CD8-positive, alpha-beta memory T cell (primary cell): Measurements from ENCODE around the gene GOLGA1. TPM values are rescaled to one million over a fixed set of nuclear protein-coding genes. Genes with fewer than 3 reads are reported as not detected.
A peak's percentile ranks its signal among the peaks of the same experiment; 100 is the strongest.

ENCODE experiments used
- CTCF ChIA-PET: fragments of 350-600 bp; sonication (Branson Sonifier 250); formaldehyde crosslinking; loops from one replicate; lab custom pipeline; 2021; ENCODE audit warnings: antibody characterized with exemption; lab: Charles Lee
- POLR2A ChIA-PET: fragments of 350-600 bp; sonication (Branson Sonifier 250); formaldehyde crosslinking; loops from one replicate; lab custom pipeline; 2021; ENCODE audit warnings: antibody characterized with exemption; lab: Charles Lee
- DNase-seq, 5 donors: peaks; one replicate each; pipeline versions ENCODE4 v3.0.0 to v3.0.0-alpha.2; 2020 to 2022; ENCODE audit warnings: mixed read lengths in 1 of 5
- H3K27ac ChIP-seq: one replicate; pipeline ENCODE4 v1.7.0; 2013; ENCODE audit warnings: low read depth, mild to moderate bottlenecking, low read length, moderate library complexity
- H3K27me3 ChIP-seq: 2 replicates; pipeline ENCODE4 v1.7.0; 2013; ENCODE audit warnings: low read length, mild to moderate bottlenecking; ENCODE audit not compliant: insufficient read depth, poor library complexity, severe bottlenecking
- H3K36me3 ChIP-seq: 2 replicates; pipeline ENCODE4 v1.7.0; 2013; ENCODE audit warnings: mild to moderate bottlenecking, low read length, moderate library complexity; ENCODE audit not compliant: insufficient read depth
- H3K4me1 ChIP-seq: 2 replicates; pipeline ENCODE4 v1.7.0; 2013; ENCODE audit warnings: mild to moderate bottlenecking, low read length, moderate library complexity; ENCODE audit not compliant: insufficient read depth
- H3K4me3 ChIP-seq: 2 replicates; pipeline ENCODE4 v1.7.0; 2013; ENCODE audit warnings: mild to moderate bottlenecking, low read length
- H3K9me3 ChIP-seq: 2 replicates; pipeline ENCODE4 v1.7.0; 2013; ENCODE audit warnings: mild to moderate bottlenecking, low read length
- H3K27ac Mint-ChIP-seq, 8 donors: one replicate each; pipeline ENCODE4 v1.8.0; 2020 to 2021; ENCODE audit warnings: mixed read lengths in 8 of 8, mild to moderate bottlenecking in 6 of 8, inconsistent platforms in 3 of 8, moderate library complexity in 3 of 8
- H3K27me3 Mint-ChIP-seq, 2 donors: one replicate each; pipeline ENCODE4 v1.8.0; 2020 to 2021; ENCODE audit warnings: mixed read lengths in 2 of 2, mild to moderate bottlenecking in 1 of 2, moderate library complexity in 1 of 2
- H3K36me3 Mint-ChIP-seq, 3 donors: one replicate each; pipeline ENCODE4 v1.8.0; 2020 to 2021; ENCODE audit warnings: mixed read lengths in 3 of 3, inconsistent platforms in 1 of 3, mild to moderate bottlenecking in 1 of 3
- H3K4me1 Mint-ChIP-seq, 3 donors: one replicate each; pipeline ENCODE4 v1.8.0; 2020 to 2021; ENCODE audit warnings: mixed read lengths in 3 of 3, inconsistent platforms in 1 of 3, mild to moderate bottlenecking in 1 of 3
- H3K4me3 Mint-ChIP-seq, 7 donors: one replicate each; pipeline ENCODE4 v1.8.0; 2020 to 2021; ENCODE audit warnings: mixed read lengths in 7 of 7, mild to moderate bottlenecking in 6 of 7, moderate library complexity in 4 of 7, inconsistent platforms in 2 of 7
- H3K9me3 Mint-ChIP-seq, 5 donors: one replicate each; pipeline ENCODE4 v1.8.0; 2020 to 2022; ENCODE audit warnings: mixed read lengths in 5 of 5, mild to moderate bottlenecking in 3 of 5, moderate library complexity in 2 of 5, inconsistent platforms in 1 of 5
- polyA plus RNA-seq: library from polyadenylated mRNA; unstranded; fragments of 300-500 nt; fragmentation: Illumina TruSeq; gene quantifications from one replicate; pipeline ENCODE4 v1.2.3, GENCODE V29; 2021
- total RNA-seq, 2 experiments: library from RNA; stranded (reverse); gene quantifications; one replicate each; pipeline ENCODE4 v1.2.3, GENCODE V29; 2021

GOLGA1 gene
- total and polyA plus RNA-seq, 3 experiments from 2014 or later, result 8.5 to 21.1 (median 17.1) TPM

- Histone ChIP-seq H3K27ac (peak overlapping the region; percentile 95), H3K9me3 (no peaks in the 10 kb centered on the region), H3K4me1 (peaks cover 56% of the 10 kb centered on the region), H3K4me3 (peak overlapping the region; percentile 76), H3K36me3 (peaks cover 29% of the 10 kb centered on the region), H3K27me3 (no peaks in the 10 kb centered on the region)
- no peak for DNase-seq
- peaks cover 59 to 77% (median 63%) of the 10 kb centered on the region in 3 donors for H3K4me1 Mint-ChIP-seq
- H3K9me3 Mint-ChIP-seq, result no peaks in the 10 kb centered on the region
- POLR2A ChIA-PET, result interaction anchor here (3.2 kb wide), 1 partner anchor 10 kb away, joined by 35 read pairs; the partner anchor contains the start of genes ARPC5L and RPL35
- peak overlapping the region; percentile 90 to 98 (median 94) for H3K4me3 Mint-ChIP-seq
- H3K27ac Mint-ChIP-seq, result peak overlapping the region; percentile 95 to 99 (median 96)
- CTCF ChIA-PET, result interaction anchor here (1.2 to 4.3 kb wide), 2 partner anchors 15 to 18 kb away, joined by 4 to 18 read pairs; partner anchors contain the start of gene WDR38
- peaks cover 6 to 55% (median 12%) of the 10 kb centered on the region in 3 donors for H3K36me3 Mint-ChIP-seq
- H3K27me3 Mint-ChIP-seq, result peaks cover 0 to 3% of the 10 kb centered on the region in 2 donors
Observed at GRCh38 chr9:124871156-124871561, 69.7 kb downstream of the GOLGA1 start.

- Mint-ChIP-seq H3K27ac (peak overlapping the region; percentile 95 to 99 (median 96)), H3K9me3 (no peaks in the 10 kb centered on the region), H3K4me3 (peak overlapping the region; percentile 90 to 98 (median 94)), H3K36me3 (peaks cover 6 to 51% (median 12%) of the 10 kb centered on the region in 3 donors), H3K27me3 (peaks cover 0 to 3% of the 10 kb centered on the region in 2 donors), H3K4me1 (peaks cover 59 to 75% (median 63%) of the 10 kb centered on the region in 3 donors)
- Histone ChIP-seq H3K4me3 (peak overlapping the region; percentile 76), H3K27ac (peak overlapping the region; percentile 95), H3K9me3 (no peaks in the 10 kb centered on the region), H3K27me3 (no peaks in the 10 kb centered on the region), H3K36me3 (peaks cover 26% of the 10 kb centered on the region), H3K4me1 (peaks cover 56% of the 10 kb centered on the region)
- POLR2A ChIA-PET, result interaction anchor here (1.4 to 3.2 kb wide), 3 partner anchors 10 to 371 kb away, joined by 4 to 35 read pairs (median 6); partner anchors contain the start of genes ARPC5L, HSPA5, RPL35 and WDR38
- no peak for DNase-seq
- CTCF ChIA-PET, result interaction anchor here (1.2 to 1.5 kb wide), 2 partner anchors 15 to 23 kb away, joined by 4 read pairs; no protein-coding TSS in a partner anchor
Observed at GRCh38 chr9:124870723-124871122, 70.2 kb downstream of the GOLGA1 start.

- Mint-ChIP-seq H3K36me3 (peaks cover 6 to 45% (median 8%) of the 10 kb centered on the region in 3 donors), H3K4me1 (peaks cover 59 to 68% (median 60%) of the 10 kb centered on the region in 3 donors), H3K27ac (peak overlapping the region; percentile 95 to 99 (median 96)), H3K4me3 (peak overlapping the region; percentile 90 to 98 (median 94)), H3K27me3 (peaks cover 0 to 3% of the 10 kb centered on the region in 2 donors), H3K9me3 (no peaks in the 10 kb centered on the region)
- ChIA-PET POLR2A (interaction anchor here (0.7 to 3.2 kb wide), 4 partner anchors 9 to 371 kb away, joined by 3 to 35 read pairs (median 5); partner anchors contain the start of genes ARPC5L, GOLGA1, HSPA5 and RPL35), CTCF (interaction anchor here (1.5 to 2.4 kb wide), 3 partner anchors 9 to 24 kb away, joined by 4 to 13 read pairs (median 8); partner anchors contain the start of gene WDR38)
- Histone ChIP-seq H3K4me1 (peaks cover 55% of the 10 kb centered on the region), H3K27ac (peak overlapping the region; percentile 95), H3K36me3 (peaks cover 19% of the 10 kb centered on the region), H3K9me3 (no peaks in the 10 kb centered on the region), H3K27me3 (no peaks in the 10 kb centered on the region), H3K4me3 (peak overlapping the region; percentile 76)
- DNase-seq, result peak; percentile 67 to 89 (median 75)
Observed at GRCh38 chr9:124869986-124870560, 70.8 kb downstream of the GOLGA1 start.

- POLR2A ChIA-PET, result interaction anchor here (1.4 to 3.2 kb wide), 3 partner anchors 8 to 372 kb away, joined by 4 to 35 read pairs (median 6); partner anchors contain the start of genes ARPC5L, HSPA5, RPL35 and WDR38
- peaks cover 0 to 3% of the 10 kb centered on the region in 2 donors for H3K27me3 Mint-ChIP-seq
- peak overlapping the region; percentile 95 to 99 (median 96) for H3K27ac Mint-ChIP-seq
- H3K4me3 ChIP-seq, result peak overlapping the region; percentile 76
- peaks cover 55 to 63% (median 55%) of the 10 kb centered on the region in 3 donors for H3K4me1 Mint-ChIP-seq
- H3K9me3 ChIP-seq, result no peaks in the 10 kb centered on the region
- DNase-seq, result peak in 4 of 5 donors; percentile 39 to 76 (median 45)
- H3K36me3 ChIP-seq, result peaks cover 14% of the 10 kb centered on the region
- CTCF ChIA-PET, result interaction anchor here (1.5 to 2.4 kb wide), 3 partner anchors 9 to 24 kb away, joined by 4 to 13 read pairs (median 8); partner anchors contain the start of gene WDR38
- H3K27me3 ChIP-seq, result no peaks in the 10 kb centered on the region
- H3K4me3 Mint-ChIP-seq, result peak overlapping the region; percentile 90 to 98 (median 94)
- H3K9me3 Mint-ChIP-seq, result no peaks in the 10 kb centered on the region
- peak overlapping the region; percentile 95 for H3K27ac ChIP-seq
- peaks cover 6 to 39% (median 8%) of the 10 kb centered on the region in 3 donors for H3K36me3 Mint-ChIP-seq
- H3K4me1 ChIP-seq, result peaks cover 51% of the 10 kb centered on the region
Observed at GRCh38 chr9:124869466-124869985, 71.4 kb downstream of the GOLGA1 start.

- Mint-ChIP-seq H3K27me3 (peaks cover 0 to 3% of the 10 kb centered on the region in 2 donors), H3K4me3 (peak overlapping the region; percentile 90 to 98 (median 94)), H3K27ac (peak overlapping the region; percentile 93 to 99 (median 96)), H3K4me1 (peaks cover 49 to 58% (median 50%) of the 10 kb centered on the region in 3 donors), H3K36me3 (peaks cover 6 to 34% (median 8%) of the 10 kb centered on the region in 3 donors), H3K9me3 (no peaks in the 10 kb centered on the region)
- ChIA-PET POLR2A (interaction anchor here (1.8 to 3.2 kb wide), 2 partner anchors 8 to 15 kb away, joined by 6 to 35 read pairs; partner anchors contain the start of genes ARPC5L, RPL35 and WDR38), CTCF (interaction anchor here (1.5 to 2.4 kb wide), 2 partner anchors 8 to 16 kb away, joined by 8 to 13 read pairs; partner anchors contain the start of gene WDR38)
- DNase-seq, result peak; percentile 87 to 93 (median 91)
- Histone ChIP-seq H3K27ac (peak overlapping the region; percentile 95), H3K4me3 (peak overlapping the region; percentile 76), H3K4me1 (peaks cover 46% of the 10 kb centered on the region), H3K27me3 (no peaks in the 10 kb centered on the region), H3K9me3 (no peaks in the 10 kb centered on the region), H3K36me3 (peaks cover 10% of the 10 kb centered on the region)
Observed at GRCh38 chr9:124868511-124869465, 72.1 kb downstream of the GOLGA1 start.

GRCh38 chr9:124863371-124863871 lies 77.5 kb downstream of the GOLGA1 start:
- H3K4me1 ChIP-seq, result peaks cover 29% of the 10 kb centered on the region
- no peak overlapping the region for H3K27ac ChIP-seq
- ChIA-PET CTCF (interaction anchor here (1.7 kb wide), 1 partner anchor 10 kb away, joined by 7 read pairs; the partner anchor contains the start of gene WDR38), POLR2A (no interaction called here)
- no peak for DNase-seq
- H3K9me3 ChIP-seq, result no peaks in the 10 kb centered on the region
- Mint-ChIP-seq H3K27ac (peak overlapping the region in 2 of 8 donors; percentile 47 to 92), H3K9me3 (no peaks in the 10 kb centered on the region), H3K36me3 (peaks cover 4 to 35% (median 12%) of the 10 kb centered on the region in 3 donors), H3K4me1 (peaks cover 35 to 54% (median 38%) of the 10 kb centered on the region in 3 donors), H3K27me3 (peaks cover 0 to 1% of the 10 kb centered on the region in 2 donors), H3K4me3 (peak overlapping the region in 6 of 7 donors; percentile 26 to 73 (median 59))
- H3K36me3 ChIP-seq, result peaks cover 23% of the 10 kb centered on the region
- H3K27me3 ChIP-seq, result no peaks in the 10 kb centered on the region
- no peak overlapping the region for H3K4me3 ChIP-seq
